ENCODE measurements around the gene CLGN. TPM values are rescaled to one million over a fixed set of nuclear protein-coding genes. Genes with fewer than 3 reads are reported as not detected.

CLGN gene
- total and polyA plus RNA-seq, 3 experiments from 2014 or later, result not detected

- CTCF ChIA-PET, result no interaction called here
- no peaks in the 10 kb centered on the region for H3K36me3 ChIP-seq (ENCODE audit: insufficient read depth, low read length)
Observed at GRCh38 chr4:140344101-140344500, 83.3 kb downstream of the CLGN start.

GRCh38 chr4:140343303-140343702 lies 84.1 kb downstream of the CLGN start:
- Histone ChIP-seq H3K36me3 (ENCODE audit: insufficient read depth, low read length) (no peaks in the 10 kb centered on the region), H3K4me1 (ENCODE audit: insufficient read depth, low read length) (no peaks in the 10 kb centered on the region), H3K27ac (ENCODE audit: low read depth, low read length) (no peak overlapping the region), H3K27me3 (ENCODE audit: insufficient read depth, low read length, poor library complexity, severe bottlenecking) (no peaks in the 10 kb centered on the region), H3K4me3 (ENCODE audit: low read length) (no peak overlapping the region), H3K9me3 (ENCODE audit: low read length) (no peaks in the 10 kb centered on the region)
- peaks cover 10 to 32% of the 10 kb centered on the region in 2 donors for H3K27me3 Mint-ChIP-seq
- CTCF ChIA-PET, result no interaction called here
- H3K4me1 Mint-ChIP-seq, result peaks cover 0 to 4% (median 3%) of the 10 kb centered on the region in 3 donors
- peak overlapping the region in 1 of 8 donors; percentile 56 for H3K27ac Mint-ChIP-seq
- H3K9me3 Mint-ChIP-seq, result peaks cover 0 to 4% (median 0%) of the 10 kb centered on the region in 5 donors
- H3K36me3 Mint-ChIP-seq, result no peaks in the 10 kb centered on the region
- no peak for DNase-seq
- no peak overlapping the region for H3K4me3 Mint-ChIP-seq
- POLR2A ChIA-PET, result no interaction called here

More at GRCh38 chr4:140344101-140344500, 83.3 kb downstream of the CLGN start:
- Mint-ChIP-seq H3K9me3 (peaks cover 0 to 2% (median 0%) of the 10 kb centered on the region in 5 donors), H3K27ac (no peak overlapping the region), H3K4me3 (no peak overlapping the region), H3K4me1 (peaks cover 0 to 4% (median 3%) of the 10 kb centered on the region in 3 donors), H3K27me3 (peaks cover 10 to 40% of the 10 kb centered on the region in 2 donors), H3K36me3 (no peaks in the 10 kb centered on the region)
- no peaks in the 10 kb centered on the region for H3K9me3 ChIP-seq (ENCODE audit: low read length)
- H3K27ac ChIP-seq (ENCODE audit: low read depth, low read length), result no peak overlapping the region
- POLR2A ChIA-PET, result no interaction called here
- no peaks in the 10 kb centered on the region for H3K4me1 ChIP-seq (ENCODE audit: insufficient read depth, low read length)
- H3K27me3 ChIP-seq (ENCODE audit: insufficient read depth, low read length, poor library complexity, severe bottlenecking), result no peaks in the 10 kb centered on the region
- no peak overlapping the region for H3K4me3 ChIP-seq (ENCODE audit: low read length)
- DNase-seq, result no peak

GRCh38 chr4:140342620-140343019 lies 84.8 kb downstream of the CLGN start:
- no peaks in the 10 kb centered on the region for H3K9me3 ChIP-seq (ENCODE audit: low read length)
- Mint-ChIP-seq H3K9me3 (peaks cover 0 to 4% (median 0%) of the 10 kb centered on the region in 5 donors), H3K4me3 (no peak overlapping the region), H3K27me3 (peaks cover 10 to 30% of the 10 kb centered on the region in 2 donors), H3K36me3 (no peaks in the 10 kb centered on the region), H3K4me1 (peaks cover 0 to 4% (median 3%) of the 10 kb centered on the region in 3 donors), H3K27ac (no peak overlapping the region)
- no peak for DNase-seq
- no peak overlapping the region for H3K27ac ChIP-seq (ENCODE audit: low read depth, low read length)
- H3K27me3 ChIP-seq (ENCODE audit: insufficient read depth, low read length, poor library complexity, severe bottlenecking), result no peaks in the 10 kb centered on the region
- no peak overlapping the region for H3K4me3 ChIP-seq (ENCODE audit: low read length)
- ChIA-PET CTCF (no interaction called here), POLR2A (no interaction called here)
- no peaks in the 10 kb centered on the region for H3K36me3 ChIP-seq (ENCODE audit: insufficient read depth, low read length)
- no peaks in the 10 kb centered on the region for H3K4me1 ChIP-seq (ENCODE audit: insufficient read depth, low read length)

Other genes starting within 250 kb of the CLGN start
- 10 to 100 TPM; 39.6 to 40.8 TPM for gene SCOC, start 54.0 kb downstream of the CLGN start, total RNA-seq
- gene SCOC, start 54.0 kb downstream of the CLGN start, polyA plus RNA-seq, result 35.4 TPM
- not detected for gene MGAT4D, start 70.6 kb upstream of the CLGN start, total RNA-seq
- not detected for gene MGAT4D, start 70.6 kb upstream of the CLGN start, polyA plus RNA-seq
- gene ELMOD2, start 96.5 kb upstream of the CLGN start, total RNA-seq, result 10 to 100 TPM; 15.3 to 18.4 TPM
- 12.6 TPM for gene ELMOD2, start 96.5 kb upstream of the CLGN start, polyA plus RNA-seq
- gene UCP1, start 141.3 kb upstream of the CLGN start, total RNA-seq, result not detected
- not detected for gene UCP1, start 141.3 kb upstream of the CLGN start, polyA plus RNA-seq